ENCODE data around the gene NAT14.

- TF ChIP-seq, protein P1, sequence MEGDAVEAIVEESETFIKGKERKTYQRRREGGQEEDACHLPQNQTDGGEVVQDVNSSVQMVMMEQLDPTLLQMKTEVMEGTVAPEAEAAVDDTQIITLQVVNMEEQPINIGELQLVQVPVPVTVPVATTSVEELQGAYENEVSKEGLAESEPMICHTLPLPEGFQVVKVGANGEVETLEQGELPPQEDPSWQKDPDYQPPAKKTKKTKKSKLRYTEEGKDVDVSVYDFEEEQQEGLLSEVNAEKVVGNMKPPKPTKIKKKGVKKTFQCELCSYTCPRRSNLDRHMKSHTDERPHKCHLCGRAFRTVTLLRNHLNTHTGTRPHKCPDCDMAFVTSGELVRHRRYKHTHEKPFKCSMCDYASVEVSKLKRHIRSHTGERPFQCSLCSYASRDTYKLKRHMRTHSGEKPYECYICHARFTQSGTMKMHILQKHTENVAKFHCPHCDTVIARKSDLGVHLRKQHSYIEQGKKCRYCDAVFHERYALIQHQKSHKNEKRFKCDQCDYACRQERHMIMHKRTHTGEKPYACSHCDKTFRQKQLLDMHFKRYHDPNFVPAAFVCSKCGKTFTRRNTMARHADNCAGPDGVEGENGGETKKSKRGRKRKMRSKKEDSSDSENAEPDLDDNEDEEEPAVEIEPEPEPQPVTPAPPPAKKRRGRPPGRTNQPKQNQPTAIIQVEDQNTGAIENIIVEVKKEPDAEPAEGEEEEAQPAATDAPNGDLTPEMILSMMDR (IDR thresholded peaks at IDR 0.05), result no peak
- TF ChIP-seq EP300 (IDR thresholded peaks at IDR 0.05), result no peak
These were observed 18.8 kb upstream of the NAT14 start for GRCh38 chr19:55466241-55466614.

Data from stomach (tissue), 4 donors.